SK-N-SH treated with all-trans-retinoic acid at 6 μM for 48 hours (cell line): ENCODE data around the gene STAMBPL1.

ENCODE experiments used
- ATAC-seq: fragments of 200-7000 bp; cut with Tn5 transposase; 3 replicates; pipeline ENCODE4 v1.9.1; 2020; ENCODE audit warnings: mild to moderate bottlenecking, moderate library complexity
- ARNTL ChIP-seq: fragments of 450-650 bp; formaldehyde crosslinking; IDR thresholded peaks from 2 replicates; pipeline ENCODE4 v1.5.0; 2020; ENCODE audit warnings: low read depth, mild to moderate bottlenecking, moderate library complexity, borderline replicate concordance
- BACH2 ChIP-seq: fragments of 250-450 bp; sonication (Bioruptor Pico); IDR thresholded peaks from 2 replicates; pipeline ENCODE4 v1.9.0; 2021; ENCODE audit warnings: mild to moderate bottlenecking, borderline replicate concordance
- CREB5 ChIP-seq: fragments of 250-450 bp; sonication (Bioruptor Pico); IDR thresholded peaks from 2 replicates; pipeline ENCODE4 v1.5.1; 2020; ENCODE audit warnings: low read depth, mild to moderate bottlenecking, moderate library complexity
- CSDC2 ChIP-seq: fragments of 250-450 bp; sonication (Bioruptor Pico); IDR thresholded peaks from 2 replicates; pipeline ENCODE4 v1.5.0; 2020; ENCODE audit warnings: mild to moderate bottlenecking, moderate library complexity
- CSRNP3 ChIP-seq: fragments of 250-450 bp; sonication (Bioruptor Pico); IDR thresholded peaks from 2 replicates; pipeline ENCODE4 v1.5.1; 2021; ENCODE audit warnings: mild to moderate bottlenecking, moderate library complexity
- ISL1 ChIP-seq: fragments of 250-450 bp; sonication (Bioruptor Pico); IDR thresholded peaks from 2 replicates; pipeline ENCODE4 v2.1.2; 2022; ENCODE audit warnings: mild to moderate bottlenecking, moderate library complexity
- PATZ1 ChIP-seq: fragments of 250-450 bp; sonication (Bioruptor Pico); IDR thresholded peaks from 2 replicates; pipeline ENCODE4 v1.8.0; 2020; ENCODE audit warnings: mild to moderate bottlenecking, moderate library complexity, borderline replicate concordance
- POU6F1 ChIP-seq: fragments of 250-450 bp; sonication (Bioruptor Pico); IDR thresholded peaks from 2 replicates; pipeline ENCODE4 v1.8.0; 2021; ENCODE audit warnings: low read depth, mild to moderate bottlenecking, moderate library complexity, borderline replicate concordance
- PPARA ChIP-seq: fragments of 250-450 bp; sonication (Bioruptor Pico); IDR thresholded peaks from 2 replicates; pipeline ENCODE4 v1.5.0; 2020; ENCODE audit warnings: mild to moderate bottlenecking, borderline replicate concordance
- RARB ChIP-seq: fragments of 250-450 bp; sonication (Bioruptor Pico); IDR thresholded peaks from 2 replicates; pipeline ENCODE4 v1.8.0; 2021; ENCODE audit warnings: mild to moderate bottlenecking, moderate library complexity
- SNAI2 ChIP-seq: fragments of 250-450 bp; sonication (Bioruptor Pico); IDR thresholded peaks from 2 replicates; pipeline ENCODE4 v1.5.0; 2020; ENCODE audit warnings: mild to moderate bottlenecking, moderate library complexity
- TCF4 ChIP-seq: fragments of 250-450 bp; sonication (Bioruptor Pico); IDR thresholded peaks from 2 replicates; pipeline ENCODE4 v1.8.0; 2021; ENCODE audit warnings: mild to moderate bottlenecking, moderate library complexity, borderline replicate concordance
- TOX ChIP-seq: fragments of 250-450 bp; sonication (Bioruptor Pico); IDR thresholded peaks from 2 replicates; pipeline ENCODE4 v1.8.0; 2021; ENCODE audit warnings: mild to moderate bottlenecking, moderate library complexity, borderline replicate concordance
- ZC3H10 ChIP-seq: fragments of 250-450 bp; sonication (Bioruptor Pico); IDR thresholded peaks from 2 replicates; pipeline ENCODE4 v1.5.1; 2021; ENCODE audit warnings: mild to moderate bottlenecking, moderate library complexity
- ZFP3 ChIP-seq: fragments of 250-450 bp; sonication (Bioruptor Pico); IDR thresholded peaks from 2 replicates; pipeline ENCODE4 v1.5.0; 2020; ENCODE audit warnings: mild to moderate bottlenecking, moderate library complexity
- ZNF70 ChIP-seq: fragments of 450-650 bp; formaldehyde crosslinking; IDR thresholded peaks from 2 replicates; pipeline ENCODE4 v1.5.0; 2020; ENCODE audit warnings: mild to moderate bottlenecking, moderate library complexity
- ZNF8 ChIP-seq: fragments of 450-650 bp; formaldehyde crosslinking; IDR thresholded peaks from 2 replicates; pipeline ENCODE4 v1.5.0; 2020; ENCODE audit warnings: mild to moderate bottlenecking, moderate library complexity

The STAMBPL1 gene

GRCh38 chr10:88954458-88955083 is 74.5 kb downstream of the STAMBPL1 start:
- TF ChIP-seq SNAI2 (CRISPR knock-in tag) (no peak), CSRNP3 (CRISPR knock-in tag) (no peak), ZNF8 (no peak), TOX (CRISPR knock-in tag) (0 out of 2 replicates have a peak, but pooled peaks have one; percentile 8), ISL1 (CRISPR knock-in tag) (peak; percentile 73), ZNF70 (CRISPR knock-in tag) (no peak)
- TF ChIP-seq, all 23 proteins: peak for 2
- ATAC-seq = no peak

GRCh38 chr10:88957381-88957780 is 77.3 kb downstream of the STAMBPL1 start:
- no peak for ATAC-seq
- TF ChIP-seq PPARA (CRISPR knock-in tag) = no peak
- no peak for TF ChIP-seq ZNF8
- no peak for TF ChIP-seq ZNF70 (CRISPR knock-in tag)
- no peak for TF ChIP-seq ZC3H10
- TF ChIP-seq POU6F1 (CRISPR knock-in tag) = no peak
- TF ChIP-seq CSRNP3 (CRISPR knock-in tag) = no peak
- no peak for TF ChIP-seq BACH2 (CRISPR knock-in tag)
- TF ChIP-seq TCF4 (CRISPR knock-in tag) = no peak
- no peak for TF ChIP-seq CREB5 (CRISPR knock-in tag)
- TF ChIP-seq ZFP3 (CRISPR knock-in tag) = no peak
- TF ChIP-seq PATZ1 (CRISPR knock-in tag) = no peak
- no peak for TF ChIP-seq ARNTL (CRISPR knock-in tag)
- TF ChIP-seq CSDC2 (CRISPR knock-in tag) = no peak
- TF ChIP-seq RARB (CRISPR knock-in tag) = no peak
- TF ChIP-seq ISL1 (CRISPR knock-in tag) = no peak
- no peak for TF ChIP-seq SNAI2 (CRISPR knock-in tag)

GRCh38 chr10:88958721-88959120 is 78.7 kb downstream of the STAMBPL1 start:
- no peak for ATAC-seq

More at GRCh38 chr10:88958721-88959120, 78.7 kb downstream of the STAMBPL1 start:
- TF ChIP-seq TCF4 (CRISPR knock-in tag) = no peak
- TF ChIP-seq ZNF8 = no peak
- TF ChIP-seq PATZ1 (CRISPR knock-in tag) = no peak
- TF ChIP-seq, all 23 proteins: peak for 0
